Astrocyte of the cerebellum (primary cell): ENCODE data around the gene TREX2.

Experiments used
- DNase-seq: peaks from one replicate; pipeline ENCODE4 v3.0.0-alpha.2; 2011; ENCODE audit warnings: low read depth
- H3K4me3 ChIP-seq: 2 replicates; pipeline ENCODE4 v1.5.1; 2011; ENCODE audit warnings: mild to moderate bottlenecking, low read depth, low read length, moderate library complexity
- in situ Hi-C: cut with HindIII; loops from 2 replicates; pipeline ENCODE4 v1.10.0; 2017; ENCODE audit warnings: low sequenced_read_pairs
- TF ChIP-seq, protein P1 (sequence below): IDR thresholded peaks from 2 replicates; pipeline ENCODE4 v1.5.1; 2012; ENCODE audit warnings: low read length, low read depth, moderate library complexity, mild to moderate bottlenecking; ENCODE audit errors: missing control alignments

TREX2 gene

GRCh38 chrX:153491918-153492317, 46.1 kb upstream of the TREX2 start:
- TF ChIP-seq, protein P1, sequence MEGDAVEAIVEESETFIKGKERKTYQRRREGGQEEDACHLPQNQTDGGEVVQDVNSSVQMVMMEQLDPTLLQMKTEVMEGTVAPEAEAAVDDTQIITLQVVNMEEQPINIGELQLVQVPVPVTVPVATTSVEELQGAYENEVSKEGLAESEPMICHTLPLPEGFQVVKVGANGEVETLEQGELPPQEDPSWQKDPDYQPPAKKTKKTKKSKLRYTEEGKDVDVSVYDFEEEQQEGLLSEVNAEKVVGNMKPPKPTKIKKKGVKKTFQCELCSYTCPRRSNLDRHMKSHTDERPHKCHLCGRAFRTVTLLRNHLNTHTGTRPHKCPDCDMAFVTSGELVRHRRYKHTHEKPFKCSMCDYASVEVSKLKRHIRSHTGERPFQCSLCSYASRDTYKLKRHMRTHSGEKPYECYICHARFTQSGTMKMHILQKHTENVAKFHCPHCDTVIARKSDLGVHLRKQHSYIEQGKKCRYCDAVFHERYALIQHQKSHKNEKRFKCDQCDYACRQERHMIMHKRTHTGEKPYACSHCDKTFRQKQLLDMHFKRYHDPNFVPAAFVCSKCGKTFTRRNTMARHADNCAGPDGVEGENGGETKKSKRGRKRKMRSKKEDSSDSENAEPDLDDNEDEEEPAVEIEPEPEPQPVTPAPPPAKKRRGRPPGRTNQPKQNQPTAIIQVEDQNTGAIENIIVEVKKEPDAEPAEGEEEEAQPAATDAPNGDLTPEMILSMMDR, result no peak
- in situ Hi-C loops, result no loop called here
- no peak overlapping the region for H3K4me3 ChIP-seq
- no peak for DNase-seq

GRCh38 chrX:153491351-153491914, 45.6 kb upstream of the TREX2 start:
- no peak for DNase-seq
- no peak overlapping the region for H3K4me3 ChIP-seq
- in situ Hi-C loops, result no loop called here
- TF ChIP-seq, protein P1, result no peak

GRCh38 chrX:153490217-153490930, 44.5 kb upstream of the TREX2 start:
- in situ Hi-C loops, result no loop called here
- DNase-seq, result no peak
- H3K4me3 ChIP-seq, result no peak overlapping the region
- TF ChIP-seq, protein P1, result no peak

GRCh38 chrX:153488231-153488914, 42.5 kb upstream of the TREX2 start:
- in situ Hi-C loops, result no loop called here
- no peak for DNase-seq
- no peak overlapping the region for H3K4me3 ChIP-seq
- TF ChIP-seq, protein P1, result no peak

DNA sequence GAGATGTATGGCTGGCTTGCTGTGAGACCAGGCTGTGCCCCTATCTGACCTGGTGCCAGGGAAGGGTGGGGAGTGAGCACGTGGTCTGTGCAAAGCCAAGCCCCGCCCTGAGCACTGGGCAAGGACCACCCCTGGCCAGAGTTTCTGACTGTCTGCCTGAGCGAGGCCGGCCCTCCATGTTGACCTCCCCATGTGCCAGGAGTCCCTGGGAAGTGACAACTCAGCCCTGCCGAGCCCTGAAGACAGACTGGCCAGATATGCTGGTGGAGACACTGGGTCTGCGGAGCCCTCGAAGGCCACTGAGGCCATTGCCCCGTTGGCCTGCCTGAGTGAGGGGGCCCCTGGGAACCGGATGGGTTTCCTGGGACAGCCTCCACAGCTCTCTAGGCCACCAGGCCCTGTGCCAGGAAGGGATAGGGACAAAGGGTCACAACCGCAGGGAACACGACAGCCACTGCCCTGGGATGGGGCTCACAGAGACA, 41.8 kb upstream of the TREX2 start:
- TF ChIP-seq, protein P1, result no peak
- H3K4me3 ChIP-seq, result no peak overlapping the region
- in situ Hi-C loops, result no loop called here

DNA sequence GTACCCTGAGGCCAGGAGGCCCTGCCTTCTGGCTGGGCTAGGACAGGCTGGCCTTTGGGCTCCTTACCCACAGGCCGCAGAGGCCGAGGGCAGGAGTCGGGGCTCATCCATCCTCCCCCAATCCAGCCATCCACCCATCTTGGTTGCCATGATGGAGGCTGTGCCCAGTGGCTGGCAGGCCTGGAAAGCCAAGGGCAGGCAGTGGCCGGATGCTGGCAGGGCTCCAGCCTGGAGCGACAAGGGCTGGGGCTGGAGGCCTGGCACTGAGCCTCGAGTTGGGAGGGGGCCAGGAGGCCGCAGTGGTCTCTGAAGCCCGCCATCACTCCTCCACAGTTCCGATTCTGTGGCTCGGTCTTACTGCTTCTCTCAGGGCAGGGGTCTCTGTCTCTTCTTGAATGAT, 40.3 kb upstream of the TREX2 start:
- no peak for DNase-seq
- in situ Hi-C loops, result no loop called here
- TF ChIP-seq, protein P1, result no peak
- no peak overlapping the region for H3K4me3 ChIP-seq

More for the DNA sequence above, 41.8 kb upstream of the TREX2 start:
- no peak for DNase-seq
